Peyer's patch (tissue), 4 donors: ENCODE data around the gene PHLDB3.

Experiments used
- POLR2A ChIP-seq, 2 donors: fragments of 450-650 bp; IDR thresholded peaks; one replicate each; pipeline ENCODE4 v1.5.1; 2017; ENCODE audit warnings: antibody characterized with exemption in 2 of 2, mild to moderate bottlenecking in 2 of 2, moderate library complexity in 2 of 2
- TF ChIP-seq, protein P1 (sequence below), 6 experiments: fragments of 450-650 bp in 4 of 6; fragments of 200-600 bp in 2 of 6; sonication (generic) in 1 of 6; IDR thresholded peaks; one replicate each; pipeline ENCODE4 v1.5.1; 2017 to 2019; ENCODE audit warnings: antibody characterized with exemption in 6 of 6, mild to moderate bottlenecking in 3 of 6, moderate library complexity in 1 of 6

DNA sequence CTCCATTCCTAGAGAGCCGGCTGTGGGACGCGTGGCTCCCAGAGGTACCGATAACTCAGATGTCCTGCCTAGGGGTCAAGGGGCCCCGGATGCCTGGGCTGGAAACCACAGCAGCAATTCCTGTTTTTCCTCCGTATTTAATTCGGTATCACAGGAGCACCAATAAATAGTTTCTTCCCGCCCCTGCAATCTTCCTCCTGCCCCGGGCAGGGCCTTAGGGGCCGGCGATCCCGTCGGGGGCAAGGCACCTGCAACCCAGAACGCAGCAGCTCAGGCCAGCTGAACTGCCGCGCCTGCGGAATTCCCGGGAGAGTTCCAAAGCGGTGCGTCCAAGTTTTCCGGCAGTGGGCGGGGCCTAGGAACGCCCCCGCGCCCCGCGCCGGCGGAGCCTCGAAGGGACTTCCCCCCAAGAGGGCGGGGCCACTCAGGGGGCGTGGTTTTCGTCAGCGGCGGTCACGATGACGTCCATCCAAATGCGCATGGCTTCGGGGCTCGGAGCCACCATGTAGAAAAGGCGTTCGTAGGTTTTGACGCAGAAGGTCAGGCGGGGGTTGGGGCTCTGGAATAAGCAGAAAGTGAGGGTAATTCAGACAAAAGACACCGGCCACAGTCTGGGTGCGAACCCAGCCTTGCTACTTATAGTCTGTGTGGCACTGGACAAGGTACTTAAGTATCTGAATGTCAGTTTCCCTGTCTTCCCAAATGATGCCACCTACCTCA lies 29.4 kb downstream of the PHLDB3 start:
- peak in 1 of 2 donors; percentile 39 for TF ChIP-seq POLR2A (IDR thresholded peaks at IDR 0.05)
- TF ChIP-seq, protein P1, sequence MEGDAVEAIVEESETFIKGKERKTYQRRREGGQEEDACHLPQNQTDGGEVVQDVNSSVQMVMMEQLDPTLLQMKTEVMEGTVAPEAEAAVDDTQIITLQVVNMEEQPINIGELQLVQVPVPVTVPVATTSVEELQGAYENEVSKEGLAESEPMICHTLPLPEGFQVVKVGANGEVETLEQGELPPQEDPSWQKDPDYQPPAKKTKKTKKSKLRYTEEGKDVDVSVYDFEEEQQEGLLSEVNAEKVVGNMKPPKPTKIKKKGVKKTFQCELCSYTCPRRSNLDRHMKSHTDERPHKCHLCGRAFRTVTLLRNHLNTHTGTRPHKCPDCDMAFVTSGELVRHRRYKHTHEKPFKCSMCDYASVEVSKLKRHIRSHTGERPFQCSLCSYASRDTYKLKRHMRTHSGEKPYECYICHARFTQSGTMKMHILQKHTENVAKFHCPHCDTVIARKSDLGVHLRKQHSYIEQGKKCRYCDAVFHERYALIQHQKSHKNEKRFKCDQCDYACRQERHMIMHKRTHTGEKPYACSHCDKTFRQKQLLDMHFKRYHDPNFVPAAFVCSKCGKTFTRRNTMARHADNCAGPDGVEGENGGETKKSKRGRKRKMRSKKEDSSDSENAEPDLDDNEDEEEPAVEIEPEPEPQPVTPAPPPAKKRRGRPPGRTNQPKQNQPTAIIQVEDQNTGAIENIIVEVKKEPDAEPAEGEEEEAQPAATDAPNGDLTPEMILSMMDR (IDR thresholded peaks at IDR 0.05): no peak
